Measurements from ENCODE around the gene ARHGAP10. TPM values are rescaled to one million over a fixed set of nuclear protein-coding genes. Genes with fewer than 3 reads are reported as not detected.

The ARHGAP10 gene
- total and polyA plus RNA-seq, 10 of the 15 experiments (the other 5 are each of a cell fraction or from before 2014, with no cell fraction given) = 1.3 to 25.8 (median 17.2) TPM

- Histone ChIP-seq H3K4me2 (ENCODE audit: control insufficient read depth, insufficient read depth) (no peak overlapping the region), H3K9ac (ENCODE audit: control insufficient read depth, insufficient read depth, low read length) (no peak overlapping the region), H3K27ac (ENCODE audit: control insufficient read depth, insufficient read depth) (no peak overlapping the region), H3K79me2 (ENCODE audit: control insufficient read depth, insufficient read depth, low read length) (no peaks in the 10 kb centered on the region), H2AFZ (ENCODE audit: control insufficient read depth, low read depth, low read length) (no peak overlapping the region), H3K4me3 (no peak overlapping the region), H3K27me3 (replicated peaks in 1 of 2; ENCODE audit: control insufficient read depth in 2 of 2, insufficient read depth in 2 of 2, low read length in 1 of 2) (no peaks in the 10 kb centered on the region; a peak in 1 of 4 replicates), H3K36me3 (ENCODE audit: control insufficient read depth in 2 of 2, insufficient read depth in 2 of 2, low read length in 1 of 2) (no peaks in the 10 kb centered on the region), H3K4me1 (ENCODE audit: control insufficient read depth, insufficient read depth, low read length) (no peaks in the 10 kb centered on the region), H3K9me3 (replicated peaks; ENCODE audit: control insufficient read depth, insufficient read depth, low read length) (no peaks in the 10 kb centered on the region), H4K20me1 (ENCODE audit: control insufficient read depth, insufficient read depth) (no peaks in the 10 kb centered on the region)
- ChIA-PET CTCF (interaction anchor here (1.1 kb wide), 1 partner anchor 184 kb away, joined by 3 read pairs; no protein-coding TSS in a partner anchor), RAD21 (ENCODE audit: unreplicated experiment) (no interaction called here), SMC1A (ENCODE audit: uncharacterized antibody, unreplicated experiment) (no interaction called here), POLR2A (no interaction called here)
- BruUV-seq (replicated peaks) = no TSS peak
- WGBS (ENCODE audit: insufficient coverage, insufficient replicate concordance, low lambda C conversion rate, missing lambda C conversion rate) = 20% methylated on average over 3 of the region's 3 CpGs
- in situ Hi-C loops (cut with MboI) (no loop called here), intact Hi-C loops (cut with micrococcal nuclease; ENCODE audit: unreplicated experiment) (no loop called here)
- FAIRE-seq (no peak), DNase-seq (ENCODE audit: low read depth, low spot score) (no peak), ATAC-seq (no peak)
- TF ChIP-seq RBBP5 (conservative IDR thresholded peaks at IDR 0.05) (no peak), ZNF217 (IDR thresholded peaks at IDR 0.05) (no peak), ELK1 (IDR thresholded peaks at IDR 0.05; ENCODE audit: low read depth, low read length) (no peak), KLF5 (IDR thresholded peaks at IDR 0.05; ENCODE audit: partially characterized antibody) (no peak), E2F8 (IDR thresholded peaks at IDR 0.05; ENCODE audit: low read depth, partially characterized antibody) (no peak), NKRF (conservative IDR thresholded peaks at IDR 0.05) (no peak), FOS (IDR thresholded peaks at IDR 0.05; ENCODE audit: borderline replicate concordance, extremely low read depth, insufficient read length) (no peak), IRF3 (IDR thresholded peaks at IDR 0.05) (no peak), LARP7 (IDR thresholded peaks at IDR 0.05) (no peak), PAX5 (IDR thresholded peaks at IDR 0.05; ENCODE audit: borderline replicate concordance, low read depth, low read length) (no peak), MYC (IDR thresholded peaks at IDR 0.05; ENCODE audit: insufficient read depth, insufficient read length, insufficient replicate concordance, low read length, severe bottlenecking) (no peak), MEF2A (IDR thresholded peaks at IDR 0.05; ENCODE audit: insufficient read depth, low read depth, low read length) (no peak), NFYA (IDR thresholded peaks at IDR 0.05; ENCODE audit: borderline replicate concordance, low read depth, low read length) (no peak), HDGF (IDR thresholded peaks at IDR 0.05) (no peak), PAX8 (IDR thresholded peaks at IDR 0.05) (no peak), SREBF2 (IDR thresholded peaks at IDR 0.05; ENCODE audit: low read length) (no peak), EGR1 (IDR thresholded peaks at IDR 0.05; ENCODE audit: borderline replicate concordance in 1 of 2, low read depth in 2 of 2, low read length in 2 of 2) (no peak)
These were observed 377.3 kb downstream of the ARHGAP10 start for GRCh38 chr4:148109216-148109615.

All from GM12878 (cell line).